NT2/D1 (cell line): ENCODE results near the gene BEGAIN.

Source experiments
- SUZ12 ChIP-seq: IDR thresholded peaks from 2 replicates; pipeline ENCODE4 v1.6.1; 2011; ENCODE audit not compliant: insufficient read length, insufficient read depth; ENCODE audit errors: extremely low read depth
- YY1 ChIP-seq: IDR thresholded peaks from 2 replicates; pipeline ENCODE4 v1.6.1; 2011; ENCODE audit not compliant: insufficient read length, insufficient read depth
- ZNF274 ChIP-seq: IDR thresholded peaks from 2 replicates; pipeline ENCODE4 v1.6.1; 2011; ENCODE audit warnings: mild to moderate bottlenecking, low read depth, low read length

DNA sequence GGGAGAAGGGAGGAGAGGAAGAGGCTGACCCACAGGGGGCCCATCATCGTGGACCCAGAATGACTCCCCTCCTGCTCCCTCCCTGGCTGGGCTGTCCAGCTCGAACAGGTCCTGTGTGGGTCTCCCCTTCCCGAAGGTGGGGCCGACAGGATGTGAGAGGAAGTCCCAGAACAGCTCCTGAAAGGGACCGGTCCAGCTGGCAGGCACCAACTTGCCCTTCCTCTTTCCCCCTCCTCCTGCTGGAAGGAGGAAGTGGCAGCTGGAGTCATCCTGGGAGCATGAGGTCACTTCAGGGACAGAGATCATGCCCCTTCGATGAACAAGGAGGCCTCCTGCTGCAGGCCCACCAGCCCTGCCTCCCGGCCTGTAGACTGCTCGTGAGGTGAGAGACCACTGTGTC is 35.0 kb upstream of the BEGAIN start:
- TF ChIP-seq ZNF274 (no peak), YY1 (no peak), SUZ12 (no peak)
